SIG-M5 treated with dmso at 0.1 percent for 504 hours (cell line): ENCODE data around the gene CACNA1E.
A peak's percentile ranks its signal among the peaks of the same experiment; 100 is the strongest.

ENCODE experiments used
- DNase-seq: peaks from one replicate; lab custom pipeline; 2025; ENCODE audit not compliant: unreplicated experiment; lab: John Stamatoyannopoulos, UW

CACNA1E gene

DNA sequence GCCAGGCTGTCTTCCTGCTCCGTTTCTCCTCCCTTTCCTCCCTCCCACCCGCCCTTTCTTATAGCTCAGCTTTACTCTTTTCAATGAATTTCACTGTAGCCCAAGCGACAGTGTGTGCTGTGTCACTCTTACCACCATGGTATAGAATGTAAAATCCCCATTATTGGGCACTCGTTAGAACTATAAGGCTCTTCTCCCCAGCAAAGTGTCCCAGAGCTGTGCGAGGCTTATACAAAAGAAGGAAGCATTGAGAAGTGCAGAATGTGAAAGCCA lies 192.5 kb downstream of the CACNA1E start:
- no peak for DNase-seq

DNA sequence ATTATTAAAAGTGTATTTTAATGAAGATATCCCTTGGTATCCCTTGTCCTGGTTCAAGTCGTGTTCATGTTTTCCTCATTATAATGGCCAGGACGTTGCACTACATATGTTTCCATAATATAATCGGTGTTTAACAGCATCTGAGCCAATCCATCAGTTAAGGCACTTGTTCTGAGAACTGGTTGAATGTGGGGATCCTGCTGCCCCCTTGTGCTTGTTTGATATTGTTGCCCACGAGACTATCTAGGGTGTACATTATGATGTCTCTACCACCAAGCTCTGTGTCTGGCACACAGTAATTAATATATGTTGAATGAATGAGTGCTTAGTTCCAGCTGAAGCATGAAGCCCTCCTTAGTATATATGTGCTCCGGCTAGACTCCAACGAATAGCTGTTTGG lies 193.0 kb downstream of the CACNA1E start:
- peak; percentile 55 for DNase-seq

GRCh38 chr1:181680332-181680731 lies 197.0 kb downstream of the CACNA1E start:
- DNase-seq: no peak

- DNase-seq: no peak
These were observed 197.6 kb downstream of the CACNA1E start for GRCh38 chr1:181680871-181681270.

DNA sequence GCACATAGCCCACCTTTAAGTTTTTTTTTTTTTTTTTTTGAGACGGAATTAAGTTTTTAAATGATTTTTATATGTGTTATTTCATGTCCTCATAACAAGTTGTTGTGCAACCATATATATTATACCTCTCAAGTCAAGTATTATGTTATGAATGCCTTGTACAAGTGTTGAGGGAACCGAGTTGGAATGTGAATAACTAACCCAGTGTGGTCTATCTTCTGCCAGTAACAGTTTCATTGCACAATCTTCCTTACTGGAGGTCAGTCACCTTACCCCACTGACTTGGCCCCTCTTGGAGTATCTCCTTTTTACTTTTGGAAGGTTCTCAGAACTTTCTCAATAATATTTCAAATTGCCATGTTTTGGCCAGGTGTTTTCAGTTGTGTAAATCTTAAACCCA lies 201.9 kb downstream of the CACNA1E start:
- no peak for DNase-seq

GRCh38 chr1:181701891-181702290 lies 218.6 kb downstream of the CACNA1E start:
- DNase-seq: no peak

DNA sequence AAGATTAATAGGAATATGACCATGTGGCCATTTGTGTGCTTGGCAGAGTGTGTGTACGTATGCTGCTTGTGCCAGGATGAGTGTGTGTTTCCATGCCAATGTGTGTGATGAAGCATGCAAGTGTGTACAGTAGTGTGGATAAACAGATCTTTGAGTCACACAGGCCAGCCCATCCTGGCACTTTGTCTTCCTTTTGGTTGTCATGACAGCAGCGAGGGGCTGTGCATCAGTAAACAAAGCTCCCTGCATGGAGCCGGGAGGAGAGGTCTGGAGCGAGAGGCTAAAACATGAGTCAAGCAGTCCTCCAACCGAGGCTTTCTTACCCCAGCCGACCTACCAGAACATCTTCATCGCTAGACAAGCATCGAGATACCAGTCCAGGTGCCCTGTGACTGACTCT lies 221.2 kb downstream of the CACNA1E start:
- no peak for DNase-seq

DNA sequence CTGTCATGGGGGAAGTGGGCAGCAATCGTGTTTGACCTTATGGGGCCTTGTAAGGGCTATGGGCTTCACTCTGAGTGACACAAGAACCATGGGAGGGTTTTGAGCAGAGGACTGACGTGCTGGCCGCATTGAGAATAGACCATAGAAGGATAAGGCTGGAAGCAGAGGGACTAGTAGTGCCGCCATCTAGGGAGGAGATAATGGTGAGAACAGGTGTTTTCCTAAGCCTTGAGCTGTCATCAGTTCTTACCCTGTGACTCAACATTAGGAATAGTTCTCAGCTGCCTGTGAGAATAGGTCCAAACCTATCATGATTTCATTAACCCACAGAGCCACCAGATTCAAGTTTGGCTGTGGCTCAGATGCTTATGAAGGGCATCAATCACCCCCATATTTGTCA lies 228.5 kb downstream of the CACNA1E start:
- no peak for DNase-seq

DNA sequence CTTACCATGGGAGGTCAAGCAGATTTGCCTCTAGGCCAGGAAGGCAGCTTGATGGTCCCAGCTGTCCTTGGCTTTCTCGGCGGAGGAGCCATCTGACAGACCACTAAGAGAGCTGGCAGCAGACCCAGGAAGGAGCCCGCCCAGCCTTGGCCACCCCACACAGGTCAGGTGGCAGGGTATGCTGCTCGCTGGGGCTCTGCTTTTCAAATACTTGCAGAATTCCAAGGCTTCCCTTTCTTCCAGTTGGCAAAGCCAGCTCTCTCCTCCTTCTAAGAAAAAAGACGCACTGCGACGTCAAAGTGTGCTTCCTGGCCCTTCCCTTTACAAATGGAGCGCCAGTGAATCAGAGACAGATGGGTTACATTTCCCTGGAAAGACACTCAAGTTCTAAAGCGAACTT lies 229.4 kb downstream of the CACNA1E start:
- DNase-seq: no peak

GRCh38 chr1:181714428-181714827 lies 231.1 kb downstream of the CACNA1E start:
- no peak for DNase-seq

- DNase-seq: no peak
These were observed 234.7 kb downstream of the CACNA1E start for GRCh38 chr1:181718034-181718433.

DNA sequence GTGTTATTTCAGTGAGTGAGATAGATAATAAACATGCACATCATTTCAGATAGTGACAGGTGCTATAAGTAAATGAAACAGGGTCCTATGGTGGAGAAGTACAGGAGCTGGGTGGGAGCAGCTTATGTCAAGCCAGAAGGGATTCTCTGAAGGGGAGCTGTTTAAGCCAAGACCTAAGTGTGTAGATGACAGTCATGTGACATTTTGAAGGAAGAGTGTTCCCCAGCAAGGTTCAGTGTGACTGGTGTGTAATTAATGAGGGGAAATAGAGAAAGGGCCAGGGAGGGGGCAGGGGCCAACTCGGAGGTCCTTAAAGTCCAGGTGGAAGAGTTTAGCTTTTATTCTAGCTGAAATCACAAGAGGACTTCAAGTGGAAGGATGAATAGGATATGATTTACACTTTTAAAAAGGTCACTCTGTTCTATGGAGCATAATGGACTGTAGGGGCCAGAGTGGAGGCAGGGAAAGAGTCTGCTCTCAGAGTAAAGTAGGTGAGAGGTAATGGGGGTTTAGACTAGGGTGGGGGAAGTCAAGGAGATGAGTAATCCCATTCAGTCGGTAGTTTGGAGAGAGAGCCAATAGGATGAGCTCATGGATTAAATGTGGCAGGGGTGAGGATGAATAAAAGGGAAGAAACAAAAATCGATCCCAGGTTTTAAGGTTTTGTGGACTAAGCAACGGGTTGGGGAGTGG lies 243.1 kb downstream of the CACNA1E start:
- DNase-seq: no peak

GRCh38 chr1:181730606-181731005 lies 247.3 kb downstream of the CACNA1E start:
- DNase-seq: no peak

GRCh38 chr1:181732218-181732990 lies 249.1 kb downstream of the CACNA1E start:
- no peak for DNase-seq

- no peak for DNase-seq
These were observed 250.2 kb downstream of the CACNA1E start for GRCh38 chr1:181733486-181733885.

DNA sequence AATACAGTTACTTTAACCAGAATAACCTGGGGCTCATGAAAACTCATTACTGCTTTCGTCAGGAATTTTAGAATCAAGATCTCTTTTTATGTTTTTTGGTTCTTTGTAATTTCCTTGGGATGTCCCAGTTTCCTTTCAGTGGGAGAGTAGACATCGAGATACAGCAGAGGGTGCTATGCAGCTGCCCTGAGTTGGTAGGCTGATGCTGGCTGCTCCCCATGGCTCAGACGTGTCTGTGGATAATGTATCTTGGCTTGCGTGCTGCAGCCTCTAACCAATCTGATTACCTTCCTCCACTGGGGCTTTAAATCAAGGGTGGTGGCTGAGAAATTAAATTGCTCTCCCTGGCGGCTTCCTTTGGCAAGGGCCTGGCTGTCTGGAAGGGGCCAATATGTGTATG lies 253.7 kb downstream of the CACNA1E start:
- DNase-seq: no peak

DNA sequence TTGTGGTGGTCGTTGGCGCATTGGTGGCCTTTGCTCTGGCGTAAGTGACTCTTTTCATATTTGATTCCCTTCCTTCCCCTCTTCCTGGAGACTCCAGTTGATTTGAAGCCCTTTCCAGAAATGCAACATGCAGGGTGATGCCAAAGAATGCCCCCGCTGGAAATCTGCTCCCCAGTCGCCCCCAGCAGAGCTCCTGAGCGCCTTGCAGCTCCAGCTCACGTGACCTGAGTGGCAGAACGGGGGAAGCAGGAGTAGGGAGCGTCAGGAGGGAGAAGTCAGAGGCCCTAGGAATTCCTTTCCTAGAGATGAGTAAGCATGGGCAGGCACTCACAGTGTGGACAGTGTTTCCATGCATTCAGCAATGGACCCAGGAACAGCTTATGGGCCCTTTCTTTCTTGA lies 255.9 kb downstream of the CACNA1E start:
- no peak for DNase-seq

- no peak for DNase-seq
These were observed 259.1 kb downstream of the CACNA1E start for GRCh38 chr1:181742426-181742825.

- DNase-seq: no peak
These were observed 260.6 kb downstream of the CACNA1E start for GRCh38 chr1:181743878-181744312.

DNA sequence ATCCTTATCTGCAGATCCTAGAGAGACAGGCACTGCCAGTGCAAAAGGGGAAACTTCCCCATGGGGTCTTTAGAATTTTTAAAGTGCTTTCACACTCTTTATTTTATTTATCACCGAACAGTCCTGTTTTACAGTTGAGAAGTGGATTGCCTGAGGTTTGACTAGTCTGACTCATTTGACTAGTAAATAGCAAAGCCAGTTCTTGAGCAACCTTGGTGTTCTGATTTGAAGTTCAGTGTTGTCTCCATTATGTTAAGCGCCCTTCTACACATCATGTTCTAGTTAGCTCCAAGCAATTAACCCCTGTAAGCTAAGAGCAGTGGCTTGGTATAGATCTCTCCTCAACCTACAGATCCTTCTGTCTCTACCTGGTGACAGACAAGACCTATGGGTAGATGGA lies 262.9 kb downstream of the CACNA1E start:
- DNase-seq: no peak

- no peak for DNase-seq
These were observed 264.7 kb downstream of the CACNA1E start for GRCh38 chr1:181748013-181748412.

GRCh38 chr1:181754103-181754502 lies 270.8 kb downstream of the CACNA1E start:
- DNase-seq: no peak

DNA sequence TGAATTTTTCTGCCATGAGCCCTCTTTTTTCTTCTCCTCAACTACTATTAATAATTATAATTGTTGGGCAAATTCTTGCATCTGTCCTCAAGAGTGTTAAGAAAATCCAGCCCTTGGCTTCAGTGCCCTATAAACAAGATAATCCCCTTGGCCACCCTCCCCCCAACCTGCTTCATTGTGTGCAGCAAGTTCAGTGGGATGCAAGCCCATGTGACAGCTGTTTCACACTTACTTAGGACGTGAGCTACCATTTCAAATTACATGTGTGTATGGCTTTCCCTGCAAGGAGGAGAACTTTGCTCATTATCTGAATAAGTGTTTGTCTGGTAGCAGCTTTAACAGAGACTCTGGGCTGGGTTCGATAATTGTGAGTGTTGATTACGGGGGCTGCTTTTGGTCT lies 276.2 kb downstream of the CACNA1E start:
- no peak for DNase-seq
